H1 (cell line): Measurements from ENCODE around the gene AMPD1. TPM values are rescaled to one million over a fixed set of nuclear protein-coding genes. Genes with fewer than 3 reads are reported as not detected.

Experiments used
- CTCF ChIA-PET: fragments of 300-600 bp; sonication (Branson Sonifier 250); formaldehyde crosslinking; loops from one replicate; lab custom pipeline; 2021; ENCODE audit not compliant: partially characterized antibody; lab: Charles Lee
- POLR2A ChIA-PET: fragments of 300-600 bp; sonication (Branson Sonifier 250); formaldehyde crosslinking; loops from one replicate; lab custom pipeline; 2021; ENCODE audit warnings: inconsistent platforms; ENCODE audit not compliant: partially characterized antibody; lab: Charles Lee
- DNase-seq, 2 experiments: peaks; one replicate each; pipeline versions ENCODE4 v3.0.0 to v3.0.0-alpha.2; 2010 to 2022; ENCODE audit warnings: low spot score in 2 of 2, low read depth in 1 of 2, mixed read lengths in 1 of 2
- FAIRE-seq: peaks from 2 replicates; lab custom pipeline; 2011; peaks lifted over from hg19 to GRCh38; lab: Jason Lieb, UNC
- H2AFZ ChIP-seq: 2 replicates; pipeline ENCODE4 v1.8.1; 2012; ENCODE audit warnings: low read length, inconsistent platforms
- H2AK5ac ChIP-seq: 2 replicates; pipeline ENCODE4 v1.6.1; 2013; ENCODE audit warnings: low read depth, low read length
- H2BK120ac ChIP-seq: replicated peaks from 2 replicates; pipeline ENCODE3; 2013; ENCODE audit warnings: low read depth, low read length, inconsistent platforms
- H2BK12ac ChIP-seq: 2 replicates; pipeline ENCODE4 v1.6.1; 2013; ENCODE audit warnings: low read depth, low read length
- H2BK15ac ChIP-seq: 2 replicates; pipeline ENCODE4 v1.6.1; 2013; ENCODE audit warnings: low read length
- H2BK20ac ChIP-seq: 2 replicates; pipeline ENCODE4 v1.6.1; 2013; ENCODE audit warnings: low read length
- H2BK5ac ChIP-seq: 2 replicates; pipeline ENCODE4 v1.6.1; 2013; ENCODE audit warnings: low read depth, low read length
- H3K14ac ChIP-seq: 2 replicates; pipeline ENCODE4 v1.6.1; 2013; ENCODE audit warnings: inconsistent platforms; ENCODE audit not compliant: insufficient read length
- H3K18ac ChIP-seq: 2 replicates; pipeline ENCODE4 v1.6.1; 2013; ENCODE audit warnings: low read length; ENCODE audit errors: extremely low read depth
- H3K23ac ChIP-seq: 2 replicates; pipeline ENCODE4 v1.6.1; 2013; ENCODE audit warnings: inconsistent platforms; ENCODE audit not compliant: insufficient read length
- H3K23me2 ChIP-seq: 2 replicates; pipeline ENCODE4 v1.6.1; 2013; ENCODE audit warnings: low read depth, low read length
- H3K27ac ChIP-seq: 2 replicates; pipeline ENCODE4 v1.6.1; 2011; ENCODE audit warnings: low read depth, low read length, inconsistent platforms
- H3K27me3 ChIP-seq, 4 experiments: replicated peaks in 1 of 4; 1 replicate in 1 of 4; 2 replicates in 3 of 4; pipeline versions ENCODE4 v1.6.1 to v1.8.1; 2011 to 2013; ENCODE audit warnings: low read length in 3 of 4, mild to moderate bottlenecking in 3 of 4, inconsistent platforms in 2 of 4, mixed read lengths in 2 of 4, moderate library complexity in 1 of 4; ENCODE audit not compliant: control insufficient read depth in 3 of 4, insufficient read depth in 3 of 4; ENCODE audit errors: extremely low read depth in 1 of 4
- H3K36me3 ChIP-seq, 4 experiments: 2 replicates each; pipeline versions ENCODE4 v1.6.1 to v1.8.1; 2011 to 2013; ENCODE audit warnings: mild to moderate bottlenecking in 4 of 4, low read length in 3 of 4, moderate library complexity in 2 of 4, control low read depth in 1 of 4, inconsistent platforms in 1 of 4; ENCODE audit not compliant: insufficient read depth in 4 of 4, control insufficient read depth in 2 of 4
- H3K4ac ChIP-seq: replicated peaks from 2 replicates; pipeline ENCODE3; 2013; ENCODE audit warnings: low read length, low read depth, mixed read lengths, inconsistent platforms; ENCODE audit not compliant: insufficient read length
- H3K4me1 ChIP-seq, 4 experiments: replicated peaks in 1 of 4; 1 replicate in 1 of 4; 2 replicates in 3 of 4; pipeline versions ENCODE4 v1.6.1 to v1.8.1; 2011 to 2013; ENCODE audit warnings: low read length in 3 of 4, inconsistent platforms in 2 of 4, mixed read lengths in 1 of 4; ENCODE audit not compliant: insufficient read depth in 4 of 4, control insufficient read depth in 3 of 4
- H3K4me2 ChIP-seq, 2 experiments: 2 replicates each; pipeline versions ENCODE4 v1.6.1 to v1.8.1; 2011 to 2013; ENCODE audit warnings: low read depth in 2 of 2, low read length in 2 of 2, control low read depth in 1 of 2, inconsistent platforms in 1 of 2, mild to moderate bottlenecking in 1 of 2; ENCODE audit not compliant: insufficient read depth in 1 of 2
- H3K4me3 ChIP-seq, 4 experiments: fragments of 200-600, 300-600 bp in 1 of 4; sonication (generic), shearing (Covaris generic), sonication (Bioruptor Twin) in 1 of 4; 2 replicates each; pipeline versions ENCODE4 v1.5.1 to v1.8.1; 2011 to 2016; ENCODE audit warnings: low read length in 4 of 4, low read depth in 3 of 4, control low read depth in 2 of 4, inconsistent platforms in 2 of 4, mild to moderate bottlenecking in 2 of 4, mixed read lengths in 1 of 4, moderate library complexity in 1 of 4; ENCODE audit not compliant: insufficient read depth in 2 of 4; ENCODE audit errors: extremely low read depth in 1 of 4
- H3K56ac ChIP-seq: replicated peaks from 2 replicates; pipeline ENCODE3; 2013; ENCODE audit warnings: low read depth, mild to moderate bottlenecking, mixed read lengths, low read length, inconsistent platforms; ENCODE audit not compliant: insufficient read length
- H3K79me1 ChIP-seq: 2 replicates; pipeline ENCODE4 v1.6.1; 2013; ENCODE audit warnings: low read depth, low read length, control low read depth
- H3K79me2 ChIP-seq, 2 experiments: 2 replicates each; pipeline versions ENCODE4 v1.6.1 to v1.8.1; 2012 to 2013; ENCODE audit warnings: low read length in 2 of 2, mild to moderate bottlenecking in 2 of 2, inconsistent platforms in 1 of 2; ENCODE audit not compliant: insufficient read depth in 2 of 2, control insufficient read depth in 1 of 2
- H3K9ac ChIP-seq, 4 experiments: replicated peaks in 1 of 4; 1 replicate in 1 of 4; 2 replicates in 3 of 4; pipeline versions ENCODE4 v1.6.1 to v1.8.1; 2011 to 2013; ENCODE audit warnings: low read depth in 3 of 4, low read length in 3 of 4, control low read depth in 2 of 4, mild to moderate bottlenecking in 2 of 4, moderate library complexity in 2 of 4, inconsistent platforms in 1 of 4; ENCODE audit errors: extremely low read depth in 1 of 4
- H3K9me3 ChIP-seq, 2 experiments: 2 replicates each; pipeline versions ENCODE4 v1.6.1 to v1.8.1; 2012 to 2013; ENCODE audit warnings: mild to moderate bottlenecking in 2 of 2, moderate library complexity in 2 of 2, control low read depth in 1 of 2, inconsistent platforms in 1 of 2, low read depth in 1 of 2, low read length in 1 of 2, mixed read lengths in 1 of 2; ENCODE audit not compliant: insufficient read depth in 2 of 2
- H4K20me1 ChIP-seq, 2 experiments: replicated peaks in 1 of 2; 2 replicates each; pipeline versions ENCODE3 to v1.8.1; 2011 to 2013; ENCODE audit warnings: inconsistent platforms in 2 of 2, low read length in 2 of 2, mild to moderate bottlenecking in 1 of 2; ENCODE audit not compliant: insufficient read depth in 2 of 2, control insufficient read depth in 1 of 2
- H4K5ac ChIP-seq: 2 replicates; pipeline ENCODE4 v1.6.1; 2013; ENCODE audit warnings: low read length, low read depth, mixed read lengths, inconsistent platforms; ENCODE audit not compliant: insufficient read length
- H4K8ac ChIP-seq: 2 replicates; pipeline ENCODE4 v1.8.0; 2013; ENCODE audit warnings: mild to moderate bottlenecking, moderate library complexity, low read length, inconsistent platforms; ENCODE audit not compliant: insufficient read depth; ENCODE audit errors: extremely low read depth
- H4K91ac ChIP-seq: replicated peaks from 2 replicates; pipeline ENCODE3; 2013; ENCODE audit warnings: low read length, mixed read lengths, inconsistent platforms; ENCODE audit not compliant: insufficient read length
- ASH2L ChIP-seq: fragments of 200-600, 300-600 bp; sonication (generic); IDR thresholded peaks from one replicate; pipeline ENCODE4 v1.7.1; 2017; ENCODE audit warnings: low read length
- BRCA1 ChIP-seq: IDR thresholded peaks from 2 replicates; pipeline ENCODE4 v1.6.1; 2012; ENCODE audit warnings: low read depth, low read length, improper control_type of control experiment
- CTBP2 ChIP-seq: IDR thresholded peaks from 2 replicates; pipeline ENCODE4 v1.7.0; 2011; ENCODE audit warnings: borderline replicate concordance, mild to moderate bottlenecking, moderate library complexity, mixed read lengths, low read length; ENCODE audit not compliant: insufficient read depth, insufficient read length
- FOSL1 ChIP-seq: IDR thresholded peaks from 2 replicates; pipeline ENCODE4 v1.6.1; 2011; ENCODE audit warnings: mild to moderate bottlenecking, low read depth, low read length, moderate library complexity; ENCODE audit not compliant: insufficient read depth
- JUND ChIP-seq: IDR thresholded peaks from 2 replicates; pipeline ENCODE4 v1.6.1; 2011; ENCODE audit warnings: mild to moderate bottlenecking, improper control_type of control experiment, low read length
- SIX5 ChIP-seq: IDR thresholded peaks from 2 replicates; pipeline ENCODE4 v1.6.1; 2011; ENCODE audit warnings: mild to moderate bottlenecking, low read depth, low read length
- SP1 ChIP-seq: IDR thresholded peaks from 2 replicates; pipeline ENCODE4 v1.6.1; 2011; ENCODE audit warnings: low read depth, low read length
- WGBS, 2 experiments: shearing (Covaris generic) in 1 of 2; methylation state at CpG; one replicate each; pipeline versions ENCODE4 v1.1.6 to v1.1.7; 2013 to 2015; ENCODE audit warnings: low lambda C conversion rate in 2 of 2, mixed read lengths in 2 of 2, inconsistent platforms in 1 of 2, low coverage in 1 of 2, missing lambda C conversion rate in 1 of 2; ENCODE audit not compliant: insufficient replicate concordance in 2 of 2, insufficient coverage in 1 of 2, insufficient read length in 1 of 2; ENCODE audit errors: extremely low coverage in 1 of 2, missing lambda C conversion rate in 1 of 2; 5-methylcytosine and 5-hydroxymethylcytosine counted together
- polyA plus RNA-seq, 7 experiments: library from polyadenylated mRNA; depleted of rRNA in 3 of 7; stranded (reverse) in 5 of 7; unstranded in 2 of 7; fragments of >200 nt in 5 of 7; fragments of 200-250 nt in 2 of 7; gene quantifications; 1 replicate in 5 of 7; 2 replicates in 1 of 7; 4 replicates in 1 of 7; pipeline versions ENCODE4 v1.2.1 to v1.2.3, GENCODE V29; 2011 to 2013; ENCODE audit warnings: missing spikeins in 2 of 7, mixed read lengths in 2 of 7
- total RNA-seq: library from RNA; stranded (reverse); fragmentation: NEBNext Ultra II Directional; extraction: Animal tissue kit (Norgen Biotek cat#: 25700); gene quantifications from 2 replicates; pipeline ENCODE4 v1.2.1, GENCODE V29; 2021

Gene AMPD1
- total and polyA plus RNA-seq, 2 of the 8 experiments (the other 6 are each of a cell fraction or from before 2014, with no cell fraction given) = not detected

- no peak overlapping the region for H3K4ac ChIP-seq
- ChIA-PET CTCF (interaction anchor here (0.6 kb wide), 1 partner anchor 315 kb away, joined by 3 read pairs; no protein-coding TSS in a partner anchor), POLR2A (interaction anchor here (0.8 to 1.1 kb wide), 3 partner anchors 11 to 32 kb away, joined by 3 to 4 read pairs (median 4); no protein-coding TSS in a partner anchor)
- no peaks in the 10 kb centered on the region; a peak in 1 of 4 replicates for H3K79me2 ChIP-seq
- no peak for DNase-seq
- no peak overlapping the region for H4K5ac ChIP-seq
- H2BK15ac ChIP-seq = no peak overlapping the region
- H4K8ac ChIP-seq = no peak overlapping the region
- WGBS, 2 experiments = 96% methylated on average over 1 of the region's 1 CpG; no CpG with 5 or more reads in 1 of the 2 experiments
- H3K9me3 ChIP-seq = no peaks in the 10 kb centered on the region
- TF ChIP-seq JUND (no peak), FOSL1 (no peak), ASH2L (no peak), SIX5 (no peak), CTBP2 (no peak), BRCA1 (no peak), SP1 (no peak)
- TF ChIP-seq, all 59 proteins: peak for 0
- H2BK5ac ChIP-seq = no peak overlapping the region
- no peaks in the 10 kb centered on the region for H3K27me3 ChIP-seq
- no peak overlapping the region for H4K91ac ChIP-seq
- no peak for FAIRE-seq
- H3K14ac ChIP-seq = no peak overlapping the region
- no peak overlapping the region for H2BK120ac ChIP-seq
- no peaks in the 10 kb centered on the region for H3K4me1 ChIP-seq
- H3K79me1 ChIP-seq = no peaks in the 10 kb centered on the region
- H3K56ac ChIP-seq = no peak overlapping the region
- no peak overlapping the region for H2AFZ ChIP-seq
- H2BK20ac ChIP-seq = no peak overlapping the region
- no peak overlapping the region for H2BK12ac ChIP-seq
- no peaks in the 10 kb centered on the region for H3K23me2 ChIP-seq
- no peak overlapping the region for H3K4me3 ChIP-seq
- peaks cover 0 to 1% of the 10 kb centered on the region in 2 experiments for H4K20me1 ChIP-seq
- H3K27ac ChIP-seq = no peak overlapping the region
- peaks cover 39 to 98% (median 84%) of the 10 kb centered on the region in 4 experiments for H3K36me3 ChIP-seq
- H3K23ac ChIP-seq = no peak overlapping the region
- H3K9ac ChIP-seq = no peak overlapping the region
- no peak overlapping the region for H3K4me2 ChIP-seq
- no peak overlapping the region for H2AK5ac ChIP-seq
- no peak overlapping the region for H3K18ac ChIP-seq
Observed at GRCh38 chr1:114723915-114724314, 28.6 kb upstream of the AMPD1 start.
